ENCODE results near the gene TELO2. TPM values are rescaled to one million over a fixed set of nuclear protein-coding genes. Genes with fewer than 3 reads are reported as not detected.

TELO2 gene
- total RNA-seq: 26.3 TPM

GRCh38 chr16:1492923-1493745, at the start of gene TELO2:
TELO2 (plus strand) TSS chr16:1493360; CDS start chr16:1494282, 922 bp downstream.

DNA sequence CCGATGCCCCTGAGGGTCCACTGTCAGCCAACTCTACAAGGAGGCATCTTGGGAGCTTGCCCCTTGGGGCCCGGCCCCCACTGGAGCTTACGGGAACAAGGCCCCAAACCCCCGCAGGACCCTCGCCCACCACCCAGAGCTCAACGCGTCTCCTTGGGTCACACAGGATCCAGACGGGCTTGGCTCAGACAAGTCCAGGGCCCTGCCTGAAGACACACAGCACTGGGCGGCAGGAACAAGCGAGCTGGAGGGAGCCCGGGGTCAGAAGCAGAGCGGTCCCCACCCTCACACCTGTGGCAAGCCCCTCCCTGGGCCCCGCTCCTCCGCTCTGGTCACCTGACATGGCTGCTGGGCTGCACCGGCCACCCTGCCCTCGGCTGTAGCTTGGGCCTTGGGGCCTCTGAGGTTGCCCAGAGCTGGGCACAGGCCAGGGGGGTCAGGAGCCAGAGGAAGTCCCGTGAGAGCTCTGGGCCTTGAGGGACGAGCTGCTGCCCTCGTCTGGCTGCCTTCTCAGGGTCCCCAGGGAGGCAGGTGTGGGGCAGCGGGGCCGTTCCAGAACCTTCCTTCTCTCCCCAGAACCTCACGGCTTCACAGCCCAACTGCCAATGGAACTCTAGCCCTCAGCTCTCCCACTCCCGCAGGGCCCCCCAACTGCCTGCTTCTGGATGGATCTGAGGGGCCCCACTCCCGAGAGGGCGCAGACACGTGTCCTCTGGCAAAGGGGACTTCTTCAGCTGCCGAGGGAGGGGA, 49.0 kb upstream of the TELO2 start, which contains the start of gene CCDC154:
Gene CCDC154 (minus strand): TSS at position 577 of the 750 bp plus-strand sequence. CDS start 234 bp downstream, at position 343.

GRCh38 chr16:1474796-1475551, 18.2 kb upstream of the TELO2 start, which contains the start of gene CLCN7:
CLCN7 (minus strand) TSS chr16:1475028; CDS start chr16:1474974, 54 bp downstream.

DNA sequence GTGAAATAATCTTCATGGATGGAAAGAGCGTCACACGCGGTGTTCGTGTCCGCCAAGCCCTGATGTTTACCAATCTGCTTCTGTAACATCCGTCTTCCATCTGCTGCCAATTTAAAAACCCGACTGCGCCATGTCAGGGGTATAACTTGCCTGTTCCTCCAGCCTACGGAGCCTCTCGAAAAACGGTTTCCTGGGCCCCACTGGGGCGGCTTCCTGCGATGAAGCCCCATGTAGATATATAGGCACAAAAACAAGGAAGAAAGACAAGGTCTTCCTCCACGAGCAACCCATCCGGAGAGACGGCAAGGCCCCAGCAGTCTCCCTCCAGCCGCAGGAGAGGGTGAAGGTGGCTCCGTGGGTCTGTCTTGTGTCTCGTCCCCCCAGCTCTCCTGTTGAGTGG, 4.5 kb upstream of the TELO2 start, which contains the start of gene PTX4:
Gene PTX4 (minus strand): TSS at position 326 of the 400 bp plus-strand sequence. CDS start 35 bp downstream, at position 291.

GRCh38 chr16:1533443-1533951, 40.3 kb downstream of the TELO2 start, which contains the start of gene TMEM204:
TMEM204 (plus strand) TSS chr16:1533666; CDS start chr16:1534276, 610 bp downstream.

Other genes starting within 250 kb of the TELO2 start
- gene TPSD1, start 237.3 kb upstream of the TELO2 start, total RNA-seq: 0.66 TPM
- gene UBE2I, start 183.7 kb upstream of the TELO2 start, total RNA-seq: 94.8 TPM
- 9.3 TPM for gene BAIAP3, start 159.7 kb upstream of the TELO2 start, total RNA-seq
- gene TSR3, start 141.5 kb upstream of the TELO2 start, total RNA-seq: 41.5 TPM
- 40.4 TPM for gene GNPTG, start 141.4 kb upstream of the TELO2 start, total RNA-seq
- gene UNKL, start 78.7 kb upstream of the TELO2 start, total RNA-seq: 32.5 TPM
- gene UQCC4, start 72.6 kb upstream of the TELO2 start, total RNA-seq: 10.7 TPM
- gene PERCC1, start 62.3 kb upstream of the TELO2 start, total RNA-seq: 6.9 TPM
- 0.49 TPM for gene CCDC154, start 48.8 kb upstream of the TELO2 start, total RNA-seq
- 47.9 TPM for gene CLCN7, start 18.3 kb upstream of the TELO2 start, total RNA-seq
- gene PTX4, start 4.4 kb upstream of the TELO2 start, total RNA-seq: 1.6 TPM
- gene TMEM204, start 40.3 kb downstream of the TELO2 start, total RNA-seq: 9.6 TPM
- 73.1 TPM for gene IFT140, start 118.7 kb downstream of the TELO2 start, total RNA-seq
- gene CRAMP1, start 119.0 kb downstream of the TELO2 start, total RNA-seq: 17.8 TPM
- 35.5 TPM for gene JPT2, start 184.9 kb downstream of the TELO2 start, total RNA-seq
- 107 TPM for gene MAPK8IP3, start 212.8 kb downstream of the TELO2 start, total RNA-seq